Hepatocyte (in vitro differentiated cells): ENCODE data around the gene SYT2. TPM values are rescaled to one million over a fixed set of nuclear protein-coding genes. Genes with fewer than 3 reads are reported as not detected.
"Not testable (repeated sequence)": the region's sequence is repeated elsewhere in the genome, so short reads cannot be mapped to it uniquely, and the experiment has no call there.

Experiments
- DNase-seq: peaks from one replicate; pipeline ENCODE4 v3.0.0-alpha.2; 2016; ENCODE audit warnings: low spot score
- H2AFZ ChIP-seq: fragments of 200-600 bp; sonication (generic); 2 replicates; pipeline ENCODE4 v1.6.0; 2016; ENCODE audit warnings: antibody characterized with exemption, mild to moderate bottlenecking
- H3K27ac ChIP-seq: fragments of 200-600 bp; sonication (generic); 2 replicates; pipeline ENCODE4 v1.5.1; 2016; ENCODE audit warnings: mild to moderate bottlenecking
- H3K27me3 ChIP-seq: fragments of 200-600 bp; sonication (generic); 2 replicates; pipeline ENCODE4 v1.6.1; 2016
- H3K36me3 ChIP-seq: fragments of 200-600 bp; sonication (generic); replicated peaks from 2 replicates; pipeline ENCODE4 v1.5.1; 2016; ENCODE audit warnings: low read depth; ENCODE audit not compliant: insufficient read depth
- H3K4me1 ChIP-seq: fragments of 200-600 bp; sonication (generic); 2 replicates; pipeline ENCODE4 v1.5.1; 2016; ENCODE audit warnings: mild to moderate bottlenecking, moderate library complexity; ENCODE audit not compliant: insufficient read depth
- H3K4me2 ChIP-seq: fragments of 200-600 bp; sonication (generic); 2 replicates; pipeline ENCODE4 v1.6.0; 2016
- H3K4me3 ChIP-seq: fragments of 200-600 bp; sonication (generic); 2 replicates; pipeline ENCODE4 v1.5.1; 2016; ENCODE audit warnings: mild to moderate bottlenecking
- H3K79me2 ChIP-seq: fragments of 200-600 bp; sonication (generic); 2 replicates; pipeline ENCODE4 v1.6.0; 2017; ENCODE audit warnings: mild to moderate bottlenecking
- H3K9me2 ChIP-seq: fragments of 200-600 bp; sonication (generic); replicated peaks from 2 replicates; pipeline ENCODE4 v1.6.0; 2017; ENCODE audit warnings: mild to moderate bottlenecking; ENCODE audit not compliant: insufficient read depth
- H3K9me3 ChIP-seq: fragments of 200-600 bp; sonication (generic); 2 replicates; pipeline ENCODE4 v1.5.1; 2016; ENCODE audit warnings: low read depth, mild to moderate bottlenecking
- H4K20me1 ChIP-seq: fragments of 200-600 bp; sonication (generic); 2 replicates; pipeline ENCODE4 v1.6.0; 2016; ENCODE audit warnings: mild to moderate bottlenecking; ENCODE audit not compliant: insufficient read depth, poor library complexity, severe bottlenecking
- CTCF ChIP-seq: fragments of 200-600 bp; sonication (generic); IDR thresholded peaks from 2 replicates; pipeline ENCODE4 v1.5.1; 2016; ENCODE audit warnings: antibody characterized with exemption, mild to moderate bottlenecking; ENCODE audit not compliant: poor library complexity
- EZH2 ChIP-seq: fragments of 200-600 bp; sonication (generic); IDR thresholded peaks from 2 replicates; pipeline ENCODE4 v1.6.1; 2016; ENCODE audit warnings: antibody characterized with exemption, mild to moderate bottlenecking, borderline replicate concordance
- EZH2phosphoT487 ChIP-seq: fragments of 200-600 bp; sonication (generic); IDR thresholded peaks from one replicate; pipeline ENCODE4 v1.6.1; 2018; ENCODE audit warnings: antibody characterized with exemption, mild to moderate bottlenecking, low read depth, moderate library complexity; ENCODE audit not compliant: unreplicated experiment, severe bottlenecking
- WGBS: methylation state at CpG from one replicate; pipeline ENCODE4 v1.1.6; 2016; ENCODE audit warnings: low lambda C conversion rate; ENCODE audit errors: missing lambda C conversion rate; 5-methylcytosine and 5-hydroxymethylcytosine counted together
- polyA plus RNA-seq: library from polyadenylated mRNA; unstranded; fragments of >200 nt; fragmentation: Nextera tagmentation; extraction: Ambion mirVana; gene quantifications from 2 replicates; pipeline ENCODE4 v1.2.1, GENCODE V29; 2016
- total RNA-seq: library from RNA; depleted of rRNA; stranded (reverse); fragments of >200 nt; gene quantifications from 2 replicates; pipeline ENCODE4 v1.2.3, GENCODE V29; 2014

SYT2 gene
- total and polyA plus RNA-seq, 2 experiments from 2014 or later = 0.81 to 0.90 TPM

GRCh38 chr1:202632241-202632640, 78.0 kb downstream of the SYT2 start:
- no peak overlapping the region for H3K27ac ChIP-seq
- H4K20me1 ChIP-seq = no peaks in the 10 kb centered on the region
- H3K4me2 ChIP-seq = no peak overlapping the region
- no peak overlapping the region for H2AFZ ChIP-seq
- no peak for DNase-seq
- H3K9me3 ChIP-seq = no peaks in the 10 kb centered on the region
- no peaks in the 10 kb centered on the region for H3K36me3 ChIP-seq
- no peak overlapping the region for H3K4me3 ChIP-seq
- H3K4me1 ChIP-seq = peaks cover 3% of the 10 kb centered on the region
- no peaks in the 10 kb centered on the region for H3K79me2 ChIP-seq
- 93% methylated on average over 10 of the region's 10 CpGs for WGBS
- no peak for TF ChIP-seq EZH2phosphoT487
- no peak for TF ChIP-seq EZH2
- TF ChIP-seq CTCF = no peak
- no peaks in the 10 kb centered on the region for H3K9me2 ChIP-seq
- no peaks in the 10 kb centered on the region for H3K27me3 ChIP-seq

GRCh38 chr1:202631076-202631923, 79.0 kb downstream of the SYT2 start:
- Histone ChIP-seq H3K9me2 (no peaks in the 10 kb centered on the region), H3K27ac (no peak overlapping the region), H3K27me3 (no peaks in the 10 kb centered on the region), H2AFZ (no peak overlapping the region), H3K4me3 (no peak overlapping the region), H3K79me2 (no peaks in the 10 kb centered on the region), H4K20me1 (no peaks in the 10 kb centered on the region), H3K4me1 (no peaks in the 10 kb centered on the region), H3K9me3 (no peaks in the 10 kb centered on the region), H3K36me3 (no peaks in the 10 kb centered on the region), H3K4me2 (no peak overlapping the region)
- DNase-seq = no peak
- TF ChIP-seq CTCF = no peak
- TF ChIP-seq EZH2phosphoT487 = no peak
- no peak for TF ChIP-seq EZH2
- WGBS = 74% methylated on average over 11 of the region's 11 CpGs

GRCh38 chr1:202630541-202630940, 79.7 kb downstream of the SYT2 start:
- Histone ChIP-seq H3K36me3 (no peaks in the 10 kb centered on the region), H3K4me3 (no peak overlapping the region), H3K9me2 (no peaks in the 10 kb centered on the region), H3K27ac (no peak overlapping the region), H2AFZ (no peak overlapping the region), H4K20me1 (no peaks in the 10 kb centered on the region), H3K27me3 (no peaks in the 10 kb centered on the region), H3K79me2 (no peaks in the 10 kb centered on the region), H3K9me3 (no peaks in the 10 kb centered on the region), H3K4me2 (no peak overlapping the region), H3K4me1 (no peaks in the 10 kb centered on the region)
- DNase-seq = no peak
- TF ChIP-seq CTCF (no peak), EZH2phosphoT487 (no peak), EZH2 (no peak)
- WGBS = 79% methylated on average over 6 of the region's 6 CpGs

- H3K4me1 ChIP-seq, H3K9me2 ChIP-seq, H3K27ac ChIP-seq, H3K36me3 ChIP-seq, H2AFZ ChIP-seq, H3K79me2 ChIP-seq, H3K27me3 ChIP-seq, DNase-seq, H3K4me3 ChIP-seq, H3K9me3 ChIP-seq, H4K20me1 ChIP-seq, H3K4me2 ChIP-seq: not testable (repeated sequence)
- WGBS = 92% methylated on average over 6 of the region's 6 CpGs
Observed at GRCh38 chr1:202630096-202630495, 80.2 kb downstream of the SYT2 start.

- not testable (repeated sequence) for H3K4me3 ChIP-seq, H3K79me2 ChIP-seq, H3K9me3 ChIP-seq, H3K4me2 ChIP-seq, H3K27ac ChIP-seq, H3K36me3 ChIP-seq, H3K4me1 ChIP-seq, H4K20me1 ChIP-seq, DNase-seq, H2AFZ ChIP-seq, H3K9me2 ChIP-seq, H3K27me3 ChIP-seq
- 87% methylated on average over 2 of the region's 2 CpGs for WGBS
Observed at GRCh38 chr1:202629257-202629811, 80.9 kb downstream of the SYT2 start.
